ENCODE data around the gene CLTB.

DNA sequence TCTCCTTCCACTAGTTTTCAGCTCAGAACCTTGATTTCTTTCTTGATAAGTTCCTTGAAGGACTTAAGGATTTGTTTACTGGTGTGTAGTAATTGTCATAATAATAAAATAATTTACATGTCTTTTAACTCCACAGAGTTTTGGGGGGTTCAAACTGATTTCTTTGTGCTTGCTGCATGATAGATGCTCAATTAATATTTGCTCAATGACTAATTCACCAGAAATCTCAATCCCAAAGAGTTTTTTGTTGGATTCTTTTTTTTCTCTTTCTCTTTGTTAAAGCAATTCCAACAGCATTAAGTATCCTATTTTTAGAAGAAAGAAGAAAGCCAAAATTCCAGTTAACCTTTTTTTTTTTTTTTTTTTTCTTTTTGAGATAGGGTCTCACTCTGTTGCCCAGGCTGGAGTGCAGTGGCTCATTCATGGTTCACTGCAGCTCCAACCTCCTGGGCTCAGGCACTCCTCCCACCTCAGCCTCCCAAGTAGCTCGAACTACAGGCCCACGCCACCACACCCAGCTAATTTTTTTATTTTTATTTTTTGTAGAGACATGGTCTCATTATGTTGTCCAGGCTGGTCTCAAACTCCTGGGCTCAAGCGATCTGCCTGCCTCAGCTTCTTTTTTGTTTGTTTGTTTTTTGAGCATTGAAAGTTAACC lies 42.7 kb upstream of the CLTB start:
- TF ChIP-seq, protein P1, sequence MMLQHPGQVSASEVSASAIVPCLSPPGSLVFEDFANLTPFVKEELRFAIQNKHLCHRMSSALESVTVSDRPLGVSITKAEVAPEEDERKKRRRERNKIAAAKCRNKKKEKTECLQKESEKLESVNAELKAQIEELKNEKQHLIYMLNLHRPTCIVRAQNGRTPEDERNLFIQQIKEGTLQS (IDR thresholded peaks at IDR 0.05), result no peak
- TF ChIP-seq TAF1 (conservative IDR thresholded peaks at IDR 0.05) (no peak), SP1 (IDR thresholded peaks at IDR 0.05) (no peak), GABPA (IDR thresholded peaks at IDR 0.05 in 1 of 2, conservative IDR thresholded peaks at IDR 0.05 in 1 of 2) (no peak), JUND (IDR thresholded peaks at IDR 0.05) (no peak), RXRA (IDR thresholded peaks at IDR 0.05) (no peak), RAD21 (IDR thresholded peaks at IDR 0.05) (no peak), HNF4G (IDR thresholded peaks at IDR 0.05) (no peak), YY1 (IDR thresholded peaks at IDR 0.05) (no peak)
- TF ChIP-seq, protein P2, sequence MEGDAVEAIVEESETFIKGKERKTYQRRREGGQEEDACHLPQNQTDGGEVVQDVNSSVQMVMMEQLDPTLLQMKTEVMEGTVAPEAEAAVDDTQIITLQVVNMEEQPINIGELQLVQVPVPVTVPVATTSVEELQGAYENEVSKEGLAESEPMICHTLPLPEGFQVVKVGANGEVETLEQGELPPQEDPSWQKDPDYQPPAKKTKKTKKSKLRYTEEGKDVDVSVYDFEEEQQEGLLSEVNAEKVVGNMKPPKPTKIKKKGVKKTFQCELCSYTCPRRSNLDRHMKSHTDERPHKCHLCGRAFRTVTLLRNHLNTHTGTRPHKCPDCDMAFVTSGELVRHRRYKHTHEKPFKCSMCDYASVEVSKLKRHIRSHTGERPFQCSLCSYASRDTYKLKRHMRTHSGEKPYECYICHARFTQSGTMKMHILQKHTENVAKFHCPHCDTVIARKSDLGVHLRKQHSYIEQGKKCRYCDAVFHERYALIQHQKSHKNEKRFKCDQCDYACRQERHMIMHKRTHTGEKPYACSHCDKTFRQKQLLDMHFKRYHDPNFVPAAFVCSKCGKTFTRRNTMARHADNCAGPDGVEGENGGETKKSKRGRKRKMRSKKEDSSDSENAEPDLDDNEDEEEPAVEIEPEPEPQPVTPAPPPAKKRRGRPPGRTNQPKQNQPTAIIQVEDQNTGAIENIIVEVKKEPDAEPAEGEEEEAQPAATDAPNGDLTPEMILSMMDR (IDR thresholded peaks at IDR 0.05; ENCODE audit: low read depth, low read length, missing input control), result no peak
- TF ChIP-seq, protein P3, sequence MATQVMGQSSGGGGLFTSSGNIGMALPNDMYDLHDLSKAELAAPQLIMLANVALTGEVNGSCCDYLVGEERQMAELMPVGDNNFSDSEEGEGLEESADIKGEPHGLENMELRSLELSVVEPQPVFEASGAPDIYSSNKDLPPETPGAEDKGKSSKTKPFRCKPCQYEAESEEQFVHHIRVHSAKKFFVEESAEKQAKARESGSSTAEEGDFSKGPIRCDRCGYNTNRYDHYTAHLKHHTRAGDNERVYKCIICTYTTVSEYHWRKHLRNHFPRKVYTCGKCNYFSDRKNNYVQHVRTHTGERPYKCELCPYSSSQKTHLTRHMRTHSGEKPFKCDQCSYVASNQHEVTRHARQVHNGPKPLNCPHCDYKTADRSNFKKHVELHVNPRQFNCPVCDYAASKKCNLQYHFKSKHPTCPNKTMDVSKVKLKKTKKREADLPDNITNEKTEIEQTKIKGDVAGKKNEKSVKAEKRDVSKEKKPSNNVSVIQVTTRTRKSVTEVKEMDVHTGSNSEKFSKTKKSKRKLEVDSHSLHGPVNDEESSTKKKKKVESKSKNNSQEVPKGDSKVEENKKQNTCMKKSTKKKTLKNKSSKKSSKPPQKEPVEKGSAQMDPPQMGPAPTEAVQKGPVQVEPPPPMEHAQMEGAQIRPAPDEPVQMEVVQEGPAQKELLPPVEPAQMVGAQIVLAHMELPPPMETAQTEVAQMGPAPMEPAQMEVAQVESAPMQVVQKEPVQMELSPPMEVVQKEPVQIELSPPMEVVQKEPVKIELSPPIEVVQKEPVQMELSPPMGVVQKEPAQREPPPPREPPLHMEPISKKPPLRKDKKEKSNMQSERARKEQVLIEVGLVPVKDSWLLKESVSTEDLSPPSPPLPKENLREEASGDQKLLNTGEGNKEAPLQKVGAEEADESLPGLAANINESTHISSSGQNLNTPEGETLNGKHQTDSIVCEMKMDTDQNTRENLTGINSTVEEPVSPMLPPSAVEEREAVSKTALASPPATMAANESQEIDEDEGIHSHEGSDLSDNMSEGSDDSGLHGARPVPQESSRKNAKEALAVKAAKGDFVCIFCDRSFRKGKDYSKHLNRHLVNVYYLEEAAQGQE (IDR thresholded peaks at IDR 0.05), result no peak
- TF ChIP-seq, protein P4, sequence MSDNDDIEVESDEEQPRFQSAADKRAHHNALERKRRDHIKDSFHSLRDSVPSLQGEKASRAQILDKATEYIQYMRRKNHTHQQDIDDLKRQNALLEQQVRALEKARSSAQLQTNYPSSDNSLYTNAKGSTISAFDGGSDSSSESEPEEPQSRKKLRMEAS (IDR thresholded peaks at IDR 0.05), result no peak
- TF ChIP-seq, protein P5, sequence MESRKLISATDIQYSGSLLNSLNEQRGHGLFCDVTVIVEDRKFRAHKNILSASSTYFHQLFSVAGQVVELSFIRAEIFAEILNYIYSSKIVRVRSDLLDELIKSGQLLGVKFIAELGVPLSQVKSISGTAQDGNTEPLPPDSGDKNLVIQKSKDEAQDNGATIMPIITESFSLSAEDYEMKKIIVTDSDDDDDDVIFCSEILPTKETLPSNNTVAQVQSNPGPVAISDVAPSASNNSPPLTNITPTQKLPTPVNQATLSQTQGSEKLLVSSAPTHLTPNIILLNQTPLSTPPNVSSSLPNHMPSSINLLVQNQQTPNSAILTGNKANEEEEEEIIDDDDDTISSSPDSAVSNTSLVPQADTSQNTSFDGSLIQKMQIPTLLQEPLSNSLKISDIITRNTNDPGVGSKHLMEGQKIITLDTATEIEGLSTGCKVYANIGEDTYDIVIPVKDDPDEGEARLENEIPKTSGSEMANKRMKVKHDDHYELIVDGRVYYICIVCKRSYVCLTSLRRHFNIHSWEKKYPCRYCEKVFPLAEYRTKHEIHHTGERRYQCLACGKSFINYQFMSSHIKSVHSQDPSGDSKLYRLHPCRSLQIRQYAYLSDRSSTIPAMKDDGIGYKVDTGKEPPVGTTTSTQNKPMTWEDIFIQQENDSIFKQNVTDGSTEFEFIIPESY (IDR thresholded peaks at IDR 0.05), result no peak

All from liver (tissue), 3 donors.